CD4-positive, alpha-beta T cell treated with Interleukin-15 for 4 hours (primary cell): Measurements from ENCODE around the gene MAB21L1.

Experiments
- DNase-seq: peaks from one replicate; pipeline ENCODE4 v3.0.0-alpha.2; 2020; ENCODE audit warnings: low spot score

MAB21L1 gene

GRCh38 chr13:35475960-35476943 is at the start of gene MAB21L1:
MAB21L1 (minus strand) TSS chr13:35476689; CDS start chr13:35476138, 551 bp downstream.
- DNase-seq: no peak

GRCh38 chr13:35524171-35524570 is 47.7 kb upstream of the MAB21L1 start:
- DNase-seq: no peak

GRCh38 chr13:35518337-35518946 is 42.0 kb upstream of the MAB21L1 start:
- DNase-seq: no peak

- no peak for DNase-seq
Measured at GRCh38 chr13:35514801-35515502, 38.5 kb upstream of the MAB21L1 start.

- DNase-seq: no peak
Measured at GRCh38 chr13:35514061-35514477, 37.6 kb upstream of the MAB21L1 start.

- DNase-seq: no peak
Measured at GRCh38 chr13:35512271-35512920, 35.9 kb upstream of the MAB21L1 start.

GRCh38 chr13:35502456-35502855 is 26.0 kb upstream of the MAB21L1 start:
- no peak for DNase-seq

- no peak for DNase-seq
Measured at GRCh38 chr13:35501661-35502235, 25.3 kb upstream of the MAB21L1 start.

- DNase-seq: no peak
Measured at GRCh38 chr13:35500144-35500543, 23.7 kb upstream of the MAB21L1 start.

GRCh38 chr13:35499676-35500075 is 23.2 kb upstream of the MAB21L1 start:
- DNase-seq: no peak

GRCh38 chr13:35499196-35499662 is 22.7 kb upstream of the MAB21L1 start:
- no peak for DNase-seq

- no peak for DNase-seq
Measured at GRCh38 chr13:35498231-35498630, 21.7 kb upstream of the MAB21L1 start.

- no peak for DNase-seq
Measured at GRCh38 chr13:35496761-35497386, 20.4 kb upstream of the MAB21L1 start.

GRCh38 chr13:35496006-35496405 is 19.5 kb upstream of the MAB21L1 start:
- DNase-seq: no peak

GRCh38 chr13:35489050-35489449 is 12.6 kb upstream of the MAB21L1 start:
- DNase-seq: no peak

- DNase-seq: no peak
Measured at GRCh38 chr13:35485424-35485823, 8.9 kb upstream of the MAB21L1 start.

- no peak for DNase-seq
Measured at GRCh38 chr13:35484384-35484783, 7.9 kb upstream of the MAB21L1 start.

- DNase-seq: no peak
Measured at GRCh38 chr13:35483761-35484160, 7.3 kb upstream of the MAB21L1 start.

GRCh38 chr13:35482527-35482926 is 6.0 kb upstream of the MAB21L1 start:
- DNase-seq: no peak

GRCh38 chr13:35481777-35482176 is 5.3 kb upstream of the MAB21L1 start:
- no peak for DNase-seq

GRCh38 chr13:35480346-35480745 is 3.9 kb upstream of the MAB21L1 start:
- no peak for DNase-seq
